ENCODE results near the gene PDZD4.

DNA sequence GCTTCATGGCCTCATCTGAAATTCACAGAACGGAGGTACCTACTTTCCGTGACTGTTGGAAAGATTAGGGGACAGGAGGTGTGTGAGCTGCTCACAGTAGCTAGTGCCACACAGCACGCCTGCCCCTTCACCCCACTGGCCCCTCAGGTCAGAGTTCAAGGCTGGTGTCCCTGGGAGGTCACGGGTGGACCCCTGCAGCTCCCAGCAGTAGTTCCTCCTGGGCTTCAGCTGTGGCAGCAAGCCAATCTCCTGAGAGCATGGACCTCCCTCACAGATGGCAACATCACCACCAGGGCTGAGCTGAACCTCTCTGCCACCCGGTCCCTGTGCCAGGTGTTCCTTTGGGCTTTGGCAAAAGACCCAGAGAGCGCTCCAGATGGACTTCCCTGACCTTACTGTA is 38.0 kb downstream of the PDZD4 start:
- TF ChIP-seq FOXM1 (IDR thresholded peaks at IDR 0.05; ENCODE audit: borderline replicate concordance): no peak
- TF ChIP-seq LEF1 (IDR thresholded peaks at IDR 0.05; ENCODE audit: borderline replicate concordance): no peak
- no peak for TF ChIP-seq FOXA1 (IDR thresholded peaks at IDR 0.05)
- TF ChIP-seq ARNT (IDR thresholded peaks at IDR 0.05): no peak
- TF ChIP-seq, protein P1, sequence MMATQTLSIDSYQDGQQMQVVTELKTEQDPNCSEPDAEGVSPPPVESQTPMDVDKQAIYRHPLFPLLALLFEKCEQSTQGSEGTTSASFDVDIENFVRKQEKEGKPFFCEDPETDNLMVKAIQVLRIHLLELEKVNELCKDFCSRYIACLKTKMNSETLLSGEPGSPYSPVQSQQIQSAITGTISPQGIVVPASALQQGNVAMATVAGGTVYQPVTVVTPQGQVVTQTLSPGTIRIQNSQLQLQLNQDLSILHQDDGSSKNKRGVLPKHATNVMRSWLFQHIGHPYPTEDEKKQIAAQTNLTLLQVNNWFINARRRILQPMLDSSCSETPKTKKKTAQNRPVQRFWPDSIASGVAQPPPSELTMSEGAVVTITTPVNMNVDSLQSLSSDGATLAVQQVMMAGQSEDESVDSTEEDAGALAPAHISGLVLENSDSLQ (IDR thresholded peaks at IDR 0.05): no peak
- no peak for TF ChIP-seq NFRKB (IDR thresholded peaks at IDR 0.05)
- no peak for TF ChIP-seq SUZ12 (IDR thresholded peaks at IDR 0.05)
- TF ChIP-seq HDGF (IDR thresholded peaks at IDR 0.05; ENCODE audit: borderline replicate concordance): no peak
- no peak for TF ChIP-seq ELF4 (IDR thresholded peaks at IDR 0.05)
- TF ChIP-seq SP1 (IDR thresholded peaks at IDR 0.05): no peak
- no peak for TF ChIP-seq BHLHE40 (IDR thresholded peaks at IDR 0.05; ENCODE audit: borderline replicate concordance)
